GM19035 (cell line): ENCODE data around the gene F8A2.
"Not testable (repeated sequence)": the region's sequence is repeated elsewhere in the genome, so short reads cannot be mapped to it uniquely, and the experiment has no call there.

ENCODE experiments used
- ATAC-seq: cut with Tn5 transposase; IDR thresholded peaks from one replicate; pipeline ENCODE4 v1.9.1; 2021; ENCODE audit not compliant: unreplicated experiment

F8A2 gene

GRCh38 chrX:155381843-155382528, at the start of gene F8A2:
Gene F8A2, plus strand, starts transcription at chrX:155382095. Its CDS starts 20 bp downstream, at chrX:155382115.
- peak; percentile 78 for ATAC-seq

GRCh38 chrX:155333544-155334100, 48.3 kb upstream of the F8A2 start:
- ATAC-seq, result no peak

- no peak for ATAC-seq
These were observed 47.2 kb upstream of the F8A2 start, which contains the start of gene CLIC2 for GRCh38 chrX:155334486-155335336. Gene CLIC2, minus strand, starts transcription at chrX:155334614. Its CDS starts 187 bp downstream, at chrX:155334427.

- not testable (repeated sequence) for ATAC-seq
These were observed 46.6 kb upstream of the F8A2 start for GRCh38 chrX:155335337-155335712.

- not testable (repeated sequence) for ATAC-seq
These were observed 36.2 kb upstream of the F8A2 start for GRCh38 chrX:155345689-155346088.

- not testable (repeated sequence) for ATAC-seq
These were observed 32.4 kb upstream of the F8A2 start for GRCh38 chrX:155349448-155349847.

- not testable (repeated sequence) for ATAC-seq
These were observed 18.2 kb upstream of the F8A2 start for GRCh38 chrX:155363712-155364111.

- not testable (repeated sequence) for ATAC-seq
These were observed 8.0 kb upstream of the F8A2 start for GRCh38 chrX:155373777-155374458.

- ATAC-seq, result not testable (repeated sequence)
These were observed 2.1 kb upstream of the F8A2 start for GRCh38 chrX:155379802-155380201.

- ATAC-seq, result peak; percentile 42
These were observed 653 bp downstream of the F8A2 start for GRCh38 chrX:155382529-155382967.

- no peak for ATAC-seq
These were observed 7.7 kb downstream of the F8A2 start for GRCh38 chrX:155389634-155390033.

GRCh38 chrX:155394747-155395276, 12.9 kb downstream of the F8A2 start:
- not testable (repeated sequence) for ATAC-seq

GRCh38 chrX:155406429-155406828, 24.5 kb downstream of the F8A2 start:
- ATAC-seq, result no peak

- no peak for ATAC-seq
These were observed 35.9 kb downstream of the F8A2 start for GRCh38 chrX:155417769-155418168.
